Ishikawa (cell line): ENCODE measurements around the gene SMIM17.

Experiments
- CEBPB ChIP-seq: IDR thresholded peaks from 2 replicates; pipeline ENCODE4 v1.6.1; 2012
- CREB1 ChIP-seq: IDR thresholded peaks from 2 replicates; pipeline ENCODE4 v1.6.1; 2012; ENCODE audit warnings: low read depth
- EP300 ChIP-seq: IDR thresholded peaks from 2 replicates; pipeline ENCODE4 v1.6.1; 2012; ENCODE audit warnings: borderline replicate concordance
- NFIC ChIP-seq: IDR thresholded peaks from 2 replicates; pipeline ENCODE4 v1.6.1; 2012
- RAD21 ChIP-seq: IDR thresholded peaks from 2 replicates; pipeline ENCODE4 v1.6.1; 2012; ENCODE audit warnings: low read depth
- TAF1 ChIP-seq: IDR thresholded peaks from 2 replicates; pipeline ENCODE4 v1.6.1; 2012; ENCODE audit warnings: low read depth, mild to moderate bottlenecking
- TCF12 ChIP-seq: IDR thresholded peaks from 2 replicates; pipeline ENCODE4 v1.6.1; 2012; ENCODE audit warnings: low read depth
- TEAD4 ChIP-seq: IDR thresholded peaks from 2 replicates; pipeline ENCODE4 v1.6.1; 2012
- ZBTB7A ChIP-seq: IDR thresholded peaks from 2 replicates; pipeline ENCODE4 v1.6.1; 2012; ENCODE audit warnings: low read depth
- TF ChIP-seq, protein P1 (sequence below): IDR thresholded peaks from 2 replicates; pipeline ENCODE4 v1.6.1; 2012
- TF ChIP-seq, protein P2 (sequence below): IDR thresholded peaks from 2 replicates; pipeline ENCODE4 v1.6.1; 2012; ENCODE audit warnings: low read depth, mild to moderate bottlenecking

DNA sequence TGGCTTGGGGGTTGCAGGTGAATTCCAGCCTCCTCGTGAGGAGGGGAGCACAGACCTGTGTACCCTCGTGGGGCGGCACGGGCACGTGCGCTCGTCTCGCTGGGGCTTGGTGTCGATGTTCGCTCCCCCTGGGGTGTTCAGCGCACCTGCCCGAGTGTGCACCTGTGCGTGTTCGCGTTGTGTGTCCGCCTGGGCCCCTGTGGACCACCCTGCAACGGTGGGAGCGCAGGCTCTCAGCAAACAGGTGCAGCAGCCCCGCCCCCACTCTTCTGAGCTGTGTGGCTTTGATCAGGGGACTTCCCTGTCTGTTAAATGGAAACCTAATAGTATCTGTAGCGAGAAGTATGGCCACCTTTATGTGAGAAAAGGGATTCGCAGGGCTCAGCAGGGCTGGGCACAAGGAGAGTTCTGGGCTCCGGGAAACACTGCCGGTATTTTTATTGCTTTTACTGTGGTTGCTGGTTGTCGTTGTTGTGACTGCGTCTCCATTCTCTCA, 549 bp downstream of the SMIM17 start:
- TF ChIP-seq EP300, result no peak
- TF ChIP-seq, protein P1, sequence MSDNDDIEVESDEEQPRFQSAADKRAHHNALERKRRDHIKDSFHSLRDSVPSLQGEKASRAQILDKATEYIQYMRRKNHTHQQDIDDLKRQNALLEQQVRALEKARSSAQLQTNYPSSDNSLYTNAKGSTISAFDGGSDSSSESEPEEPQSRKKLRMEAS, result no peak
- TF ChIP-seq RAD21, result no peak
- TF ChIP-seq TAF1, result no peak
- no peak for TF ChIP-seq CREB1
- TF ChIP-seq TCF12, result no peak
- TF ChIP-seq ZBTB7A, result no peak
- TF ChIP-seq TEAD4, result no peak
- TF ChIP-seq, protein P2, sequence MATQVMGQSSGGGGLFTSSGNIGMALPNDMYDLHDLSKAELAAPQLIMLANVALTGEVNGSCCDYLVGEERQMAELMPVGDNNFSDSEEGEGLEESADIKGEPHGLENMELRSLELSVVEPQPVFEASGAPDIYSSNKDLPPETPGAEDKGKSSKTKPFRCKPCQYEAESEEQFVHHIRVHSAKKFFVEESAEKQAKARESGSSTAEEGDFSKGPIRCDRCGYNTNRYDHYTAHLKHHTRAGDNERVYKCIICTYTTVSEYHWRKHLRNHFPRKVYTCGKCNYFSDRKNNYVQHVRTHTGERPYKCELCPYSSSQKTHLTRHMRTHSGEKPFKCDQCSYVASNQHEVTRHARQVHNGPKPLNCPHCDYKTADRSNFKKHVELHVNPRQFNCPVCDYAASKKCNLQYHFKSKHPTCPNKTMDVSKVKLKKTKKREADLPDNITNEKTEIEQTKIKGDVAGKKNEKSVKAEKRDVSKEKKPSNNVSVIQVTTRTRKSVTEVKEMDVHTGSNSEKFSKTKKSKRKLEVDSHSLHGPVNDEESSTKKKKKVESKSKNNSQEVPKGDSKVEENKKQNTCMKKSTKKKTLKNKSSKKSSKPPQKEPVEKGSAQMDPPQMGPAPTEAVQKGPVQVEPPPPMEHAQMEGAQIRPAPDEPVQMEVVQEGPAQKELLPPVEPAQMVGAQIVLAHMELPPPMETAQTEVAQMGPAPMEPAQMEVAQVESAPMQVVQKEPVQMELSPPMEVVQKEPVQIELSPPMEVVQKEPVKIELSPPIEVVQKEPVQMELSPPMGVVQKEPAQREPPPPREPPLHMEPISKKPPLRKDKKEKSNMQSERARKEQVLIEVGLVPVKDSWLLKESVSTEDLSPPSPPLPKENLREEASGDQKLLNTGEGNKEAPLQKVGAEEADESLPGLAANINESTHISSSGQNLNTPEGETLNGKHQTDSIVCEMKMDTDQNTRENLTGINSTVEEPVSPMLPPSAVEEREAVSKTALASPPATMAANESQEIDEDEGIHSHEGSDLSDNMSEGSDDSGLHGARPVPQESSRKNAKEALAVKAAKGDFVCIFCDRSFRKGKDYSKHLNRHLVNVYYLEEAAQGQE, result no peak
- TF ChIP-seq NFIC, result no peak
- TF ChIP-seq CEBPB, result no peak
